Thyroid gland (tissue), 4 donors: ENCODE data around the gene EXOC4. TPM values are rescaled to one million over a fixed set of nuclear protein-coding genes. Genes with fewer than 3 reads are reported as not detected.

Experiments
- DNase-seq, 2 donors: peaks; one replicate each; pipeline ENCODE4 v3.0.0-alpha.2; 2019
- H3K27ac ChIP-seq, 3 donors: fragments of 200-600 bp; sonication (generic); 1 replicate in 2 of 3; 2 replicates in 1 of 3; pipeline ENCODE4 v1.5.1; 2016 to 2019; ENCODE audit warnings: mild to moderate bottlenecking in 1 of 3, moderate library complexity in 1 of 3
- H3K27me3 ChIP-seq: fragments of 200-600 bp; sonication (generic); one replicate; pipeline ENCODE4 v1.5.1; 2019
- H3K36me3 ChIP-seq, 2 donors: fragments of 200-600 bp; sonication (generic); one replicate each; pipeline ENCODE4 v1.5.1; 2016 to 2019
- H3K4me1 ChIP-seq, 2 donors: fragments of 200-600 bp; sonication (generic); one replicate each; pipeline ENCODE4 v1.5.1; 2017 to 2019
- H3K4me3 ChIP-seq, 3 donors: fragments of 200-600 bp; sonication (generic); replicated peaks in 1 of 3; 1 replicate in 2 of 3; 2 replicates in 1 of 3; pipeline ENCODE4 v1.5.1; 2016; ENCODE audit warnings: mild to moderate bottlenecking in 1 of 3
- H3K9me3 ChIP-seq: fragments of 200-600 bp; sonication (generic); one replicate; pipeline ENCODE4 v1.5.1; 2017
- CTCF ChIP-seq, 6 experiments: fragments of 200-600 bp in 3 of 6; fragments of 450-650 bp in 3 of 6; sonication (generic) in 3 of 6; IDR thresholded peaks; one replicate each; pipeline ENCODE4 v1.5.1; 2016 to 2019; ENCODE audit warnings: antibody characterized with exemption in 6 of 6, mild to moderate bottlenecking in 2 of 6, inconsistent platforms in 1 of 6, moderate library complexity in 1 of 6
- POLR2A ChIP-seq, 2 donors: fragments of 450-650 bp; IDR thresholded peaks; one replicate each; pipeline ENCODE4 v1.6.1; 2017; ENCODE audit warnings: antibody characterized with exemption in 2 of 2, mild to moderate bottlenecking in 2 of 2, moderate library complexity in 1 of 2
- WGBS, 2 donors: methylation state at CpG; one replicate each; pipeline ENCODE4 v1.1.5; 2017; 5-methylcytosine and 5-hydroxymethylcytosine counted together
- intact Hi-C: fragments of 100-400 bp; cut with DNase I; formaldehyde crosslinking; loops from one replicate; pipeline ENCODE4 v1.15.1; 2023
- total RNA-seq, 4 donors: library from RNA; depleted of rRNA; stranded (reverse); fragments of >200 nt; gene quantifications; one replicate each; pipeline ENCODE4 v1.2.3, GENCODE V29; 2016

Gene EXOC4
- total RNA-seq, 4 donors from 2014 or later, result 74.0 to 116 (median 107) TPM

GRCh38 chr7:133794479-133794878 is 541.6 kb downstream of the EXOC4 start:
- no peak overlapping the region for H3K4me3 ChIP-seq
- H3K27ac ChIP-seq, result no peak overlapping the region
- H3K27me3 ChIP-seq, result no peaks in the 10 kb centered on the region
- TF ChIP-seq POLR2A (IDR thresholded peaks at IDR 0.05) (no peak), CTCF (IDR thresholded peaks at IDR 0.05) (no peak)
- no peaks in the 10 kb centered on the region for H3K4me1 ChIP-seq
- 50% methylated on average over 2 of the region's 2 CpGs for WGBS, 2 donors
- intact Hi-C loops, result no loop called here
- no peak for DNase-seq
- no peaks in the 10 kb centered on the region for H3K36me3 ChIP-seq
- no peaks in the 10 kb centered on the region for H3K9me3 ChIP-seq

GRCh38 chr7:133795068-133795665 is 542.3 kb downstream of the EXOC4 start:
- intact Hi-C loops, result no loop called here
- no peak overlapping the region for H3K27ac ChIP-seq
- WGBS, 2 donors, result 92 to 95% methylated on average over 2 of the region's 2 CpGs

GRCh38 chr7:133796782-133797745 is 544.2 kb downstream of the EXOC4 start:
- Histone ChIP-seq H3K4me3 (no peak overlapping the region), H3K27ac (no peak overlapping the region), H3K9me3 (no peaks in the 10 kb centered on the region), H3K36me3 (no peaks in the 10 kb centered on the region), H3K4me1 (no peaks in the 10 kb centered on the region), H3K27me3 (no peaks in the 10 kb centered on the region)
- WGBS, 2 donors, result 94% methylated on average over 11 of the region's 11 CpGs
- no peak for TF ChIP-seq CTCF (IDR thresholded peaks at IDR 0.05)
- no peak for TF ChIP-seq POLR2A (IDR thresholded peaks at IDR 0.05)
- DNase-seq, result no peak
- intact Hi-C loops, result no loop called here

More at GRCh38 chr7:133795068-133795665, 542.3 kb downstream of the EXOC4 start:
- DNase-seq, result no peak
- no peaks in the 10 kb centered on the region for H3K36me3 ChIP-seq
- no peaks in the 10 kb centered on the region for H3K4me1 ChIP-seq
- H3K4me3 ChIP-seq, result no peak overlapping the region
- H3K9me3 ChIP-seq, result no peaks in the 10 kb centered on the region
- H3K27me3 ChIP-seq, result no peaks in the 10 kb centered on the region
- TF ChIP-seq POLR2A (IDR thresholded peaks at IDR 0.05), result no peak
- TF ChIP-seq CTCF (IDR thresholded peaks at IDR 0.05), result no peak

- H3K9me3 ChIP-seq, result no peaks in the 10 kb centered on the region
- intact Hi-C loops, result no loop called here
- H3K27ac ChIP-seq, result no peak overlapping the region
- H3K36me3 ChIP-seq, result no peaks in the 10 kb centered on the region
- H3K27me3 ChIP-seq, result no peaks in the 10 kb centered on the region
- H3K4me3 ChIP-seq, result no peak overlapping the region
- 80 to 83% methylated on average over 3 of the region's 3 CpGs for WGBS, 2 donors
- no peak for DNase-seq
- TF ChIP-seq POLR2A (IDR thresholded peaks at IDR 0.05), result no peak
- no peak for TF ChIP-seq CTCF (IDR thresholded peaks at IDR 0.05)
- H3K4me1 ChIP-seq, result no peaks in the 10 kb centered on the region
Observed at GRCh38 chr7:133797818-133798520, 545.1 kb downstream of the EXOC4 start.
